ENCODE data around the gene NXPH2.

Gene NXPH2

DNA sequence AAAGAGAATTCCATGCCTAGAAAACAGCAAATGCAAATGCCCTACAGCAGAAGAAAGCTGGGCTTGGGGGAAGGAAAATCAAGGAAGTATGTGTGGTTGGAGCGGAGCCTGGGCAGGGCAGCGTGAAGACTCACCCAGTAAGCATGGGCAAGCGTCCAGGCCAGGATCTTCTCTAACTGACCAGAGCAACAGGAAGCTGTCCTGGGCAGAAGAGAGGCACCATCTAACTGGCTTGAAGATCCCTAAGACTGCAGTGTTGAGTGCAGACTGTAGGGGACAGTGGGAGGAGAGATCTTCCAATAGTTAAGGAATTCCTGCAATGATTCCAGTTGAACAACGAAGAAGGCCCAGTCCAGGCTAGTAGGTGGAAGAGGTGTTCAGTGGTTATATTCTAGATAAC is 57.9 kb downstream of the NXPH2 start:
- Histone ChIP-seq H3K9ac (no peak overlapping the region), H3K79me2 (ENCODE audit: insufficient read depth, low read depth) (no peaks in the 10 kb centered on the region), H3K4me3 (IDR thresholded peaks at IDR 0.05; ENCODE audit: insufficient read depth, low read depth, low read length) (no peak overlapping the region), H2AFZ (ENCODE audit: low read depth) (no peak overlapping the region), H4K20me1 (ENCODE audit: insufficient read depth) (no peaks in the 10 kb centered on the region), H3K4me1 (ENCODE audit: low read depth, poor library complexity, severe bottlenecking) (no peaks in the 10 kb centered on the region), H3K36me3 (ENCODE audit: insufficient read depth) (no peaks in the 10 kb centered on the region), H3K27me3 (ENCODE audit: insufficient read depth, low read depth) (no peaks in the 10 kb centered on the region), H3K27ac (no peak overlapping the region), H3K4me2 (no peak overlapping the region)
- TF ChIP-seq, protein P1, sequence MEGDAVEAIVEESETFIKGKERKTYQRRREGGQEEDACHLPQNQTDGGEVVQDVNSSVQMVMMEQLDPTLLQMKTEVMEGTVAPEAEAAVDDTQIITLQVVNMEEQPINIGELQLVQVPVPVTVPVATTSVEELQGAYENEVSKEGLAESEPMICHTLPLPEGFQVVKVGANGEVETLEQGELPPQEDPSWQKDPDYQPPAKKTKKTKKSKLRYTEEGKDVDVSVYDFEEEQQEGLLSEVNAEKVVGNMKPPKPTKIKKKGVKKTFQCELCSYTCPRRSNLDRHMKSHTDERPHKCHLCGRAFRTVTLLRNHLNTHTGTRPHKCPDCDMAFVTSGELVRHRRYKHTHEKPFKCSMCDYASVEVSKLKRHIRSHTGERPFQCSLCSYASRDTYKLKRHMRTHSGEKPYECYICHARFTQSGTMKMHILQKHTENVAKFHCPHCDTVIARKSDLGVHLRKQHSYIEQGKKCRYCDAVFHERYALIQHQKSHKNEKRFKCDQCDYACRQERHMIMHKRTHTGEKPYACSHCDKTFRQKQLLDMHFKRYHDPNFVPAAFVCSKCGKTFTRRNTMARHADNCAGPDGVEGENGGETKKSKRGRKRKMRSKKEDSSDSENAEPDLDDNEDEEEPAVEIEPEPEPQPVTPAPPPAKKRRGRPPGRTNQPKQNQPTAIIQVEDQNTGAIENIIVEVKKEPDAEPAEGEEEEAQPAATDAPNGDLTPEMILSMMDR (conservative IDR thresholded peaks at IDR 0.05; ENCODE audit: low read depth, low read length): no peak

- Histone ChIP-seq H3K79me2 (ENCODE audit: insufficient read depth, low read depth) (no peaks in the 10 kb centered on the region), H3K4me1 (ENCODE audit: low read depth, poor library complexity, severe bottlenecking) (no peaks in the 10 kb centered on the region), H3K4me2 (no peak overlapping the region), H3K4me3 (IDR thresholded peaks at IDR 0.05; ENCODE audit: insufficient read depth, low read depth, low read length) (no peak overlapping the region), H3K9ac (no peak overlapping the region), H3K36me3 (ENCODE audit: insufficient read depth) (no peaks in the 10 kb centered on the region), H4K20me1 (ENCODE audit: insufficient read depth) (no peaks in the 10 kb centered on the region), H3K27ac (no peak overlapping the region), H2AFZ (ENCODE audit: low read depth) (no peak overlapping the region), H3K27me3 (ENCODE audit: insufficient read depth, low read depth) (no peaks in the 10 kb centered on the region)
- TF ChIP-seq, protein P1 (conservative IDR thresholded peaks at IDR 0.05; ENCODE audit: low read depth, low read length): no peak
Measured at GRCh38 chr2:138720035-138720838, 60.0 kb downstream of the NXPH2 start.

DNA sequence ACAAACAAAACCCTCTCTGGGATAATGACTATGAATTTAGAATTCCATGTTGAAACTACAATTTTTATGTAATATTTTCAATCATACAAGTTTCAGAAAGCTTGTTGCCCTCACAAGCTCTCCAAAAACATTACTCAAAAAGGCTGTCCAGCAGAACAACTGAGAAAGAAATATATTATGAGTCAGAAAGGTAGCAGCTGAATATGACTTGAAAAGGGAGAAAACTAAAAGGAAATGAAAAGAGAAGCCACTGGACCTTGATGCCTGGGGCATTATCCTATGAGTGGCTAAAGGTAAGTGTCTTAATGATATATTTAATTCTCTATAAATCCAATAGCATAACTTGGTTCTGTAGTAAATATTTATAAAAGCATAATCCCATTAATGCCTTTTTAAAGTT is 61.8 kb downstream of the NXPH2 start:
- H3K36me3 ChIP-seq (ENCODE audit: insufficient read depth): no peaks in the 10 kb centered on the region
- no peak overlapping the region for H3K4me3 ChIP-seq (IDR thresholded peaks at IDR 0.05; ENCODE audit: insufficient read depth, low read depth, low read length)
- no peaks in the 10 kb centered on the region for H4K20me1 ChIP-seq (ENCODE audit: insufficient read depth)
- H3K4me2 ChIP-seq: no peak overlapping the region
- H3K9ac ChIP-seq: no peak overlapping the region
- no peaks in the 10 kb centered on the region for H3K79me2 ChIP-seq (ENCODE audit: insufficient read depth, low read depth)
- no peak overlapping the region for H3K27ac ChIP-seq
- no peak overlapping the region for H2AFZ ChIP-seq (ENCODE audit: low read depth)
- TF ChIP-seq, protein P1 (conservative IDR thresholded peaks at IDR 0.05; ENCODE audit: low read depth, low read length): no peak
- no peaks in the 10 kb centered on the region for H3K27me3 ChIP-seq (ENCODE audit: insufficient read depth, low read depth)
- H3K4me1 ChIP-seq (ENCODE audit: low read depth, poor library complexity, severe bottlenecking): no peaks in the 10 kb centered on the region

DNA sequence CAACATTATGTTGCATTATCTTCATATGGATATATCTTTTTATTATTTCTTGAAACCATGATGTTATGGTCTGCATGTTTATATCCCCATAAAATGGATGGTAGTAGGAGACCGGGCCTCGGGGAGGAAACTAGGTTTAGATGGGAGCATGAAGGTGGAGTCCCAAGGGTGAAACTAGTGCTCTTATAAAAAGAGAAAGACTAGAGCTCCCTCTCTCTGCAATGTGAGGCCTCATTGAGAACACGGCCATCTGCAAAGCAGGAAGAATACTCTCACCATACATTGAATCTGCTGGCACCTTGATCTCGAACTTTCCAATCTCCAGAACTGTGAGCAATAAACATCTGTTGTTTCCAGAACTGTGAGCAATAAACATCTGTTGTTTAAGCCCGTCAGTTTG is 64.0 kb downstream of the NXPH2 start:
- H3K27me3 ChIP-seq (ENCODE audit: insufficient read depth, low read depth): no peaks in the 10 kb centered on the region
- peaks cover 6% of the 10 kb centered on the region for H3K4me1 ChIP-seq (ENCODE audit: low read depth, poor library complexity, severe bottlenecking)
- H2AFZ ChIP-seq (ENCODE audit: low read depth): no peak overlapping the region
- no peaks in the 10 kb centered on the region for H4K20me1 ChIP-seq (ENCODE audit: insufficient read depth)
- H3K36me3 ChIP-seq (ENCODE audit: insufficient read depth): no peaks in the 10 kb centered on the region
- no peak overlapping the region for H3K4me2 ChIP-seq
- no peak overlapping the region for H3K27ac ChIP-seq
- no peak overlapping the region for H3K4me3 ChIP-seq (IDR thresholded peaks at IDR 0.05; ENCODE audit: insufficient read depth, low read depth, low read length)
- TF ChIP-seq, protein P1 (conservative IDR thresholded peaks at IDR 0.05; ENCODE audit: low read depth, low read length): no peak
- H3K9ac ChIP-seq: no peak overlapping the region
- H3K79me2 ChIP-seq (ENCODE audit: insufficient read depth, low read depth): no peaks in the 10 kb centered on the region

Measured in KMS-11 (cell line).